Dendritic cell treated with granulocyte-macrophage colony-stimulating factor and Interleukin-4, amounts not matched to agents 40 ng/mL and 50 ng/mL, for 4 days (primary cell): ENCODE measurements around the gene WWOX.

ENCODE experiments used
- H3K27ac Mint-ChIP-seq: one replicate; pipeline ENCODE4 v1.8.0; 2022; ENCODE audit warnings: mild to moderate bottlenecking, mixed read lengths
- H3K27me3 Mint-ChIP-seq: one replicate; pipeline ENCODE4 v1.8.0; 2022; ENCODE audit warnings: mild to moderate bottlenecking, mixed read lengths
- H3K36me3 Mint-ChIP-seq: one replicate; pipeline ENCODE4 v1.8.0; 2022; ENCODE audit warnings: low read depth, mixed read lengths
- H3K4me1 Mint-ChIP-seq: one replicate; pipeline ENCODE4 v1.8.0; 2022; ENCODE audit warnings: low read depth, mixed read lengths
- H3K4me3 Mint-ChIP-seq: one replicate; pipeline ENCODE4 v1.8.0; 2022; ENCODE audit warnings: mild to moderate bottlenecking, moderate library complexity, mixed read lengths
- H3K9me3 Mint-ChIP-seq: one replicate; pipeline ENCODE4 v1.8.0; 2022; ENCODE audit warnings: mixed read lengths
- intact Hi-C: fragments of 100-400 bp; cut with micrococcal nuclease; formaldehyde crosslinking; loops from one replicate; pipeline ENCODE4 v1.15.0; 2022

The WWOX gene

GRCh38 chr16:78571434-78571833 is 472.0 kb downstream of the WWOX start:
- no peaks in the 10 kb centered on the region for H3K36me3 Mint-ChIP-seq
- intact Hi-C loops = no loop called here
- no peak overlapping the region for H3K4me3 Mint-ChIP-seq
- peaks cover 13% of the 10 kb centered on the region for H3K4me1 Mint-ChIP-seq
- no peaks in the 10 kb centered on the region for H3K27me3 Mint-ChIP-seq
- no peak overlapping the region for H3K27ac Mint-ChIP-seq
- H3K9me3 Mint-ChIP-seq = no peaks in the 10 kb centered on the region

- H3K9me3 Mint-ChIP-seq = no peaks in the 10 kb centered on the region
Observed at GRCh38 chr16:78571898-78572358, 472.5 kb downstream of the WWOX start.

GRCh38 chr16:78574571-78574970 is 475.1 kb downstream of the WWOX start:
- Mint-ChIP-seq H3K4me1 (peaks cover 15% of the 10 kb centered on the region), H3K27me3 (no peaks in the 10 kb centered on the region), H3K4me3 (no peak overlapping the region), H3K27ac (no peak overlapping the region), H3K36me3 (no peaks in the 10 kb centered on the region), H3K9me3 (no peaks in the 10 kb centered on the region)
- intact Hi-C loops = no loop called here

More at GRCh38 chr16:78571898-78572358, 472.5 kb downstream of the WWOX start:
- H3K4me1 Mint-ChIP-seq = peaks cover 8% of the 10 kb centered on the region
- H3K27me3 Mint-ChIP-seq = no peaks in the 10 kb centered on the region
- H3K36me3 Mint-ChIP-seq = no peaks in the 10 kb centered on the region
- intact Hi-C loops = no loop called here
- H3K27ac Mint-ChIP-seq = no peak overlapping the region
- no peak overlapping the region for H3K4me3 Mint-ChIP-seq

- intact Hi-C loops = no loop called here
- H3K36me3 Mint-ChIP-seq = no peaks in the 10 kb centered on the region
- no peaks in the 10 kb centered on the region for H3K9me3 Mint-ChIP-seq
- H3K4me1 Mint-ChIP-seq = peaks cover 9% of the 10 kb centered on the region
- H3K4me3 Mint-ChIP-seq = no peak overlapping the region
- H3K27ac Mint-ChIP-seq = no peak overlapping the region
- no peaks in the 10 kb centered on the region for H3K27me3 Mint-ChIP-seq
Observed at GRCh38 chr16:78576941-78577340, 477.5 kb downstream of the WWOX start.

- no peaks in the 10 kb centered on the region for H3K9me3 Mint-ChIP-seq
- H3K27ac Mint-ChIP-seq = no peak overlapping the region
- no peak overlapping the region for H3K4me3 Mint-ChIP-seq
- intact Hi-C loops = no loop called here
- H3K4me1 Mint-ChIP-seq = peaks cover 9% of the 10 kb centered on the region
- no peaks in the 10 kb centered on the region for H3K36me3 Mint-ChIP-seq
- H3K27me3 Mint-ChIP-seq = no peaks in the 10 kb centered on the region
Observed at GRCh38 chr16:78577630-78578029, 478.2 kb downstream of the WWOX start.

GRCh38 chr16:78579020-78579419 is 479.6 kb downstream of the WWOX start:
- no peaks in the 10 kb centered on the region for H3K9me3 Mint-ChIP-seq
- intact Hi-C loops = no loop called here
- no peak overlapping the region for H3K27ac Mint-ChIP-seq
- no peak overlapping the region for H3K4me3 Mint-ChIP-seq
- H3K36me3 Mint-ChIP-seq = no peaks in the 10 kb centered on the region
- H3K27me3 Mint-ChIP-seq = no peaks in the 10 kb centered on the region
- peaks cover 9% of the 10 kb centered on the region for H3K4me1 Mint-ChIP-seq

- H3K9me3 Mint-ChIP-seq = no peaks in the 10 kb centered on the region
- no peak overlapping the region for H3K27ac Mint-ChIP-seq
- no peak overlapping the region for H3K4me3 Mint-ChIP-seq
- H3K27me3 Mint-ChIP-seq = no peaks in the 10 kb centered on the region
- intact Hi-C loops = no loop called here
- H3K4me1 Mint-ChIP-seq = peaks cover 9% of the 10 kb centered on the region
- no peaks in the 10 kb centered on the region for H3K36me3 Mint-ChIP-seq
Observed at GRCh38 chr16:78583441-78583840, 484.0 kb downstream of the WWOX start.

GRCh38 chr16:78584213-78584860 is 484.9 kb downstream of the WWOX start:
- Mint-ChIP-seq H3K36me3 (no peaks in the 10 kb centered on the region), H3K4me3 (no peak overlapping the region), H3K9me3 (no peaks in the 10 kb centered on the region), H3K4me1 (peaks cover 3% of the 10 kb centered on the region), H3K27me3 (no peaks in the 10 kb centered on the region), H3K27ac (no peak overlapping the region)
- intact Hi-C loops = no loop called here

- Mint-ChIP-seq H3K27ac (no peak overlapping the region), H3K4me3 (no peak overlapping the region), H3K27me3 (no peaks in the 10 kb centered on the region), H3K4me1 (no peaks in the 10 kb centered on the region), H3K36me3 (no peaks in the 10 kb centered on the region), H3K9me3 (no peaks in the 10 kb centered on the region)
- intact Hi-C loops = no loop called here
Observed at GRCh38 chr16:78584991-78585390, 485.5 kb downstream of the WWOX start.

- intact Hi-C loops = no loop called here
- H3K36me3 Mint-ChIP-seq = no peaks in the 10 kb centered on the region
- peaks cover 15% of the 10 kb centered on the region for H3K4me1 Mint-ChIP-seq
- no peaks in the 10 kb centered on the region for H3K9me3 Mint-ChIP-seq
- no peaks in the 10 kb centered on the region for H3K27me3 Mint-ChIP-seq
- no peak overlapping the region for H3K27ac Mint-ChIP-seq
- H3K4me3 Mint-ChIP-seq = no peak overlapping the region
Observed at GRCh38 chr16:78589331-78589730, 489.9 kb downstream of the WWOX start.

GRCh38 chr16:78591682-78592103 is 492.2 kb downstream of the WWOX start:
- Mint-ChIP-seq H3K4me3 (no peak overlapping the region), H3K9me3 (no peaks in the 10 kb centered on the region), H3K4me1 (peaks cover 15% of the 10 kb centered on the region), H3K27ac (no peak overlapping the region), H3K27me3 (no peaks in the 10 kb centered on the region), H3K36me3 (no peaks in the 10 kb centered on the region)
- intact Hi-C loops = no loop called here

GRCh38 chr16:78592111-78592510 is 492.7 kb downstream of the WWOX start:
- Mint-ChIP-seq H3K27me3 (no peaks in the 10 kb centered on the region), H3K4me3 (no peak overlapping the region), H3K4me1 (peaks cover 15% of the 10 kb centered on the region), H3K27ac (no peak overlapping the region), H3K36me3 (no peaks in the 10 kb centered on the region), H3K9me3 (no peaks in the 10 kb centered on the region)
- intact Hi-C loops = no loop called here

GRCh38 chr16:78593352-78593751 is 493.9 kb downstream of the WWOX start:
- no peaks in the 10 kb centered on the region for H3K27me3 Mint-ChIP-seq

GRCh38 chr16:78594191-78594590 is 494.7 kb downstream of the WWOX start:
- H3K9me3 Mint-ChIP-seq = no peaks in the 10 kb centered on the region
- H3K36me3 Mint-ChIP-seq = no peaks in the 10 kb centered on the region
- H3K4me1 Mint-ChIP-seq = peaks cover 15% of the 10 kb centered on the region
- intact Hi-C loops = no loop called here
- H3K27me3 Mint-ChIP-seq = no peaks in the 10 kb centered on the region
- no peak overlapping the region for H3K4me3 Mint-ChIP-seq
- H3K27ac Mint-ChIP-seq = no peak overlapping the region

More at GRCh38 chr16:78593352-78593751, 493.9 kb downstream of the WWOX start:
- no peaks in the 10 kb centered on the region for H3K36me3 Mint-ChIP-seq
- H3K4me1 Mint-ChIP-seq = peaks cover 15% of the 10 kb centered on the region
- H3K4me3 Mint-ChIP-seq = no peak overlapping the region
- no peak overlapping the region for H3K27ac Mint-ChIP-seq
- no peaks in the 10 kb centered on the region for H3K9me3 Mint-ChIP-seq
- intact Hi-C loops = no loop called here

GRCh38 chr16:78596348-78596995 is 497.0 kb downstream of the WWOX start:
- Mint-ChIP-seq H3K27ac (no peak overlapping the region), H3K27me3 (no peaks in the 10 kb centered on the region), H3K36me3 (no peaks in the 10 kb centered on the region), H3K4me1 (peaks cover 15% of the 10 kb centered on the region), H3K9me3 (no peaks in the 10 kb centered on the region), H3K4me3 (no peak overlapping the region)
- intact Hi-C loops = no loop called here
